MM.1S (cell line): ENCODE data around the gene KRTAP9-6.
"Not testable (repeated sequence)": the region's sequence is repeated elsewhere in the genome, so short reads cannot be mapped to it uniquely, and the experiment has no call there.

Experiments
- DNase-seq: peaks from one replicate; pipeline ENCODE4 v3.0.0-alpha.2; 2015
- H2AFZ ChIP-seq: fragments of 300-600 bp; sonication (generic); 2 replicates; pipeline ENCODE4 v1.6.0; 2016; ENCODE audit warnings: antibody characterized with exemption, low read length
- H3F3A ChIP-seq: fragments of 300-600 bp; sonication (generic); 2 replicates; pipeline ENCODE4 v1.6.1; 2016; ENCODE audit warnings: mild to moderate bottlenecking, antibody characterized with exemption, low read length, moderate library complexity, mixed read lengths; ENCODE audit not compliant: insufficient read depth
- H3K27ac ChIP-seq: fragments of 300-600 bp; sonication (generic); 2 replicates; pipeline ENCODE4 v1.5.1; 2016; ENCODE audit warnings: mild to moderate bottlenecking, low read length
- H3K27me3 ChIP-seq: fragments of 300-600 bp; sonication (generic); replicated peaks from 2 replicates; pipeline ENCODE4 v1.6.0; 2016; ENCODE audit warnings: low read length; ENCODE audit not compliant: insufficient read depth
- H3K36me3 ChIP-seq: fragments of 300-600 bp; sonication (generic); replicated peaks from 2 replicates; pipeline ENCODE4 v1.6.1; 2016; ENCODE audit warnings: mild to moderate bottlenecking, low read length, mixed read lengths; ENCODE audit not compliant: insufficient read depth
- H3K4me1 ChIP-seq: fragments of 300-600 bp; sonication (generic); 2 replicates; pipeline ENCODE4 v1.6.1; 2016; ENCODE audit warnings: low read length, mixed read lengths
- H3K4me2 ChIP-seq: fragments of 300-600 bp; sonication (generic); 2 replicates; pipeline ENCODE4 v1.6.0; 2016; ENCODE audit warnings: low read depth, low read length
- H3K4me3 ChIP-seq: fragments of 300-600 bp; sonication (generic); 2 replicates; pipeline ENCODE4 v1.5.1; 2016; ENCODE audit warnings: low read length, mixed read lengths
- H3K79me2 ChIP-seq: fragments of 300-600 bp; sonication (generic); 2 replicates; pipeline ENCODE4 v1.6.1; 2016; ENCODE audit warnings: mixed run types, low read length, mixed read lengths
- H3K9ac ChIP-seq: fragments of 300-600 bp; sonication (generic); 2 replicates; pipeline ENCODE4 v1.6.1; 2016; ENCODE audit warnings: low read length, mixed read lengths
- H3K9me2 ChIP-seq: fragments of 300-600 bp; sonication (generic); replicated peaks from 2 replicates; pipeline ENCODE4 v1.6.1; 2016; ENCODE audit warnings: mild to moderate bottlenecking, low read length, mixed read lengths; ENCODE audit not compliant: insufficient read depth
- H3K9me3 ChIP-seq: fragments of 300-600 bp; sonication (generic); replicated peaks from 2 replicates; pipeline ENCODE4 v1.6.1; 2016; ENCODE audit warnings: mild to moderate bottlenecking, low read length, mixed read lengths; ENCODE audit not compliant: insufficient read depth
- H4K20me1 ChIP-seq: fragments of 300-600 bp; sonication (generic); 2 replicates; pipeline ENCODE4 v1.6.1; 2016; ENCODE audit warnings: mild to moderate bottlenecking, low read length, moderate library complexity, mixed read lengths; ENCODE audit not compliant: insufficient read depth
- EZH2 ChIP-seq: fragments of 300-600 bp; sonication (generic); optimal IDR thresholded peaks from 2 replicates; pipeline ENCODE3; 2017; ENCODE audit warnings: low read depth, mild to moderate bottlenecking, antibody characterized with exemption, low read length, mixed read lengths
- EZH2phosphoT487 ChIP-seq: fragments of 300-600 bp; sonication (generic); IDR thresholded peaks from 2 replicates; pipeline ENCODE4 v1.6.1; 2018; ENCODE audit warnings: antibody characterized with exemption, low read length
- TF ChIP-seq, protein P1 (sequence below): fragments of 300-600 bp; sonication (generic); IDR thresholded peaks from 2 replicates; pipeline ENCODE4 v1.5.1; 2016; ENCODE audit warnings: antibody characterized with exemption, low read length, mixed read lengths

KRTAP9-6 gene

DNA sequence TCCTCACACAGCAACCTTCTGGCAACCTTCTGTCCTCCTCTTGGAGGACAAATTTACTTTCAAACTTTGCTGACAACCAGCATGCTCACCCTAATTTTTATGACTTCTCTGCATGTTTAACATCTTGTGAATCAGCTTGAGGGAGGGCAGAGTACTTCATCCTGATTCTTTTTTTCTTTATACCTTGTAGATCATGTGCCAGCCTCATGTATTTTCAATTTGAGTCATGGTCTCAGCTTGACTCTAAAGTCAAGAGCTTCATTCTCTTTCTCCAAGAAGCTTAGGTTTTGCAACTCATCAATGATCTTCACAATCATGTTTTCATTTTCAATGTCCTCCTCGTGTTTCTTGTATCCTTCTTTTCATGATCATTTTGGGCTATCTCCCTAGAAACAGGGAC lies 6.7 kb downstream of the KRTAP9-6 start:
- Histone ChIP-seq H3K27me3 (no peaks in the 10 kb centered on the region), H3K27ac (no peak overlapping the region), H3K36me3 (no peaks in the 10 kb centered on the region), H2AFZ (no peak overlapping the region), H3K4me2 (no peak overlapping the region), H3K79me2 (no peaks in the 10 kb centered on the region), H3K4me3 (no peak overlapping the region), H3K9me3 (no peaks in the 10 kb centered on the region), H3K9ac (no peak overlapping the region), H3F3A (no peaks in the 10 kb centered on the region), H4K20me1 (no peaks in the 10 kb centered on the region), H3K4me1 (no peaks in the 10 kb centered on the region), H3K9me2 (no peaks in the 10 kb centered on the region)
- TF ChIP-seq, protein P1, sequence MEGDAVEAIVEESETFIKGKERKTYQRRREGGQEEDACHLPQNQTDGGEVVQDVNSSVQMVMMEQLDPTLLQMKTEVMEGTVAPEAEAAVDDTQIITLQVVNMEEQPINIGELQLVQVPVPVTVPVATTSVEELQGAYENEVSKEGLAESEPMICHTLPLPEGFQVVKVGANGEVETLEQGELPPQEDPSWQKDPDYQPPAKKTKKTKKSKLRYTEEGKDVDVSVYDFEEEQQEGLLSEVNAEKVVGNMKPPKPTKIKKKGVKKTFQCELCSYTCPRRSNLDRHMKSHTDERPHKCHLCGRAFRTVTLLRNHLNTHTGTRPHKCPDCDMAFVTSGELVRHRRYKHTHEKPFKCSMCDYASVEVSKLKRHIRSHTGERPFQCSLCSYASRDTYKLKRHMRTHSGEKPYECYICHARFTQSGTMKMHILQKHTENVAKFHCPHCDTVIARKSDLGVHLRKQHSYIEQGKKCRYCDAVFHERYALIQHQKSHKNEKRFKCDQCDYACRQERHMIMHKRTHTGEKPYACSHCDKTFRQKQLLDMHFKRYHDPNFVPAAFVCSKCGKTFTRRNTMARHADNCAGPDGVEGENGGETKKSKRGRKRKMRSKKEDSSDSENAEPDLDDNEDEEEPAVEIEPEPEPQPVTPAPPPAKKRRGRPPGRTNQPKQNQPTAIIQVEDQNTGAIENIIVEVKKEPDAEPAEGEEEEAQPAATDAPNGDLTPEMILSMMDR, result no peak
- TF ChIP-seq EZH2 (no peak), EZH2phosphoT487 (no peak)
- no peak for DNase-seq

- not testable (repeated sequence) for H3F3A ChIP-seq, H3K4me1 ChIP-seq, H3K4me3 ChIP-seq, DNase-seq, H3K9ac ChIP-seq, H2AFZ ChIP-seq, H3K4me2 ChIP-seq, H4K20me1 ChIP-seq, H3K79me2 ChIP-seq, H3K36me3 ChIP-seq, H3K27me3 ChIP-seq, H3K9me3 ChIP-seq, H3K9me2 ChIP-seq, H3K27ac ChIP-seq
These were observed 10.5 kb downstream of the KRTAP9-6 start, which contains the start of gene KRTAP9-7 for GRCh38 chr17:41275648-41276190. KRTAP9-7 (plus strand) TSS chr17:41275698; CDS start chr17:41275698, 0 bp downstream.

DNA sequence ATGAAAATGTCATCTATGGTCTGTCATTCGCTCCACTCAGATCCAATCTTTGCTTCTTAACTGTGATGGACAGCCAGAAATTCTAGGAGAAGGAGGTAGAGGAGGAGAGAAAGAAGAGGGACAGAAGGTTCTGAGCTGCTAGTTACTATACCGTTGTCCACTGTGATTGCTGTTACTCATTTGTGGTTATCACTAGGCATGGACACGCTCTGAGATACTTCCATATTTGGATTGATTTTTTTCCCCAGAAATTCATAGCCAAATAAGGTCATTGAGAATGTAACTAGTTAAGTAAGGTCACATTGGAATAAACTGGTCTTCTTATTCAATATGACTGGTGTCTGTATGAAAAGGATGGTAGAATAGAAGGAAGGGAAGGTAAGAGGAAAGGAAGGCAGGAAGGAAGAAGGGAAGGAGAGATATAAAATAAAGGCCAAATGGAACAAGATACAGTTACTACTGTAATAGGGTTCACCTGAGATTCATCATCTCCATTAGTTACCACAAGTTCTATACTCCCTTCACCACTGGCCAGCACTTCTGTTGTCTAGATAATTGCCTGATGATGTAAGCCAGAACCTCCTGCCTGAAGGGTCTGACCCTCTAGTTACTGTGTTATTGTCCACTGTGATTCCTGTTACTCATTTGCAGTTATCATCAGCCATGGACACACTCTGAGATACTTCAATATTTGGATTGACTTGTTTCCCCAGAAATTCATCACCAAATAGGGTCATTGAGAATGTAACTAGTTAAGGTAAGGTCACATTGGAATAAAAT lies 13.2 kb downstream of the KRTAP9-6 start:
- H4K20me1 ChIP-seq, result no peaks in the 10 kb centered on the region
- no peak overlapping the region for H3K4me2 ChIP-seq
- H3K27ac ChIP-seq, result no peak overlapping the region
- no peak for DNase-seq
- H3K36me3 ChIP-seq, result no peaks in the 10 kb centered on the region
- no peaks in the 10 kb centered on the region for H3K4me1 ChIP-seq
- H3K27me3 ChIP-seq, result no peaks in the 10 kb centered on the region
- H2AFZ ChIP-seq, result no peak overlapping the region
- no peaks in the 10 kb centered on the region for H3F3A ChIP-seq
- TF ChIP-seq EZH2phosphoT487, result no peak
- TF ChIP-seq, protein P1, result no peak
- no peak for TF ChIP-seq EZH2
- H3K9me3 ChIP-seq, result no peaks in the 10 kb centered on the region
- H3K79me2 ChIP-seq, result no peaks in the 10 kb centered on the region
- no peak overlapping the region for H3K4me3 ChIP-seq
- H3K9ac ChIP-seq, result no peak overlapping the region
- H3K9me2 ChIP-seq, result no peaks in the 10 kb centered on the region

DNA sequence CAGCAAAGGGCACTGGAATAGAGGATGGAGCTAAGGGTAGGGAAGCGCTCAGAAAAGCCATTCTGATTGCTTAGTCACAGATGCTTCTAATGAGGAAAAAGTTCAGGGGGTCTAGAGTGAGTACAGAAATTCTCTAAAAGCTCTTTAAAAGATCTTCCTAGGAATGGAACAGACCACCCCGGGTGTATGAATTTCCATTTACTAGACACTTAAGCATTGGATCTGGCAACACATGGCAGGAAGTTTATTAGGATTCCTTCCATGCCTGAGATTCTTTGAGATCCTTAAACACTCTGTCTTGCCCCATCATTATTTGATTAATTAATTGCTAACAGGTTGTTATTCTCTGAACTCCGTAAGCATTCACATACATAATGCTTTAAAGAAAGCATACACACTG lies 18.9 kb downstream of the KRTAP9-6 start:
- no peaks in the 10 kb centered on the region for H3K36me3 ChIP-seq
- no peaks in the 10 kb centered on the region for H3K4me1 ChIP-seq
- H3F3A ChIP-seq, result no peaks in the 10 kb centered on the region
- DNase-seq, result no peak
- H3K9me2 ChIP-seq, result no peaks in the 10 kb centered on the region
- H3K4me2 ChIP-seq, result no peak overlapping the region
- no peak overlapping the region for H3K27ac ChIP-seq
- H3K27me3 ChIP-seq, result no peaks in the 10 kb centered on the region
- H4K20me1 ChIP-seq, result no peaks in the 10 kb centered on the region
- H3K4me3 ChIP-seq, result no peak overlapping the region
- no peak overlapping the region for H2AFZ ChIP-seq
- TF ChIP-seq, protein P1, result no peak
- TF ChIP-seq EZH2phosphoT487 (no peak), EZH2 (no peak)
- H3K9ac ChIP-seq, result no peak overlapping the region
- no peaks in the 10 kb centered on the region for H3K79me2 ChIP-seq
- no peaks in the 10 kb centered on the region for H3K9me3 ChIP-seq
